ENCODE measurements around the gene MAP2K3.
A peak's percentile ranks its signal among the peaks of the same experiment; 100 is the strongest.

The MAP2K3 gene

GRCh38 chr17:21253646-21254441 is 30.7 kb upstream of the MAP2K3 start:
- DNase-seq = no peak

- no peak for DNase-seq
These were observed 25.9 kb upstream of the MAP2K3 start for GRCh38 chr17:21258593-21258992.

GRCh38 chr17:21262259-21262993 is 22.1 kb upstream of the MAP2K3 start:
- DNase-seq = no peak

DNA sequence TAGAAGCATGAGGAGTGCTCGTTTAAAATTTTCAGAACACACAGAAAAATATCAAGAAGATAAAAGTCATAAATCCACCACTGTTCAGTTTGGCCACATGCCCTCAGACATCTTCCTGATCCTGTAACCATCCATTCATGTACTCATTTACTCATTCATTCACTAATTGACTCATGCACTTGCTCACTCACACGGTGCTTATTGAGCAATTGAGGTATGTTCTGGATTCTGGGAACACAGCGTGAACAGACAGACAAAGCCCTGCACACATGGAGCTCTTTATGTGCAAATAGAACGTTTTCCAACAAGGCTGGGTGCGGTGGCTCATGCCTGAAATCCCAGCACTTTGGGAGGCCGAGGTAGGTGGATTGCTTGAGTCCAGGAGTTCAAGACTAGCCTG is 21.1 kb upstream of the MAP2K3 start:
- no peak for DNase-seq

DNA sequence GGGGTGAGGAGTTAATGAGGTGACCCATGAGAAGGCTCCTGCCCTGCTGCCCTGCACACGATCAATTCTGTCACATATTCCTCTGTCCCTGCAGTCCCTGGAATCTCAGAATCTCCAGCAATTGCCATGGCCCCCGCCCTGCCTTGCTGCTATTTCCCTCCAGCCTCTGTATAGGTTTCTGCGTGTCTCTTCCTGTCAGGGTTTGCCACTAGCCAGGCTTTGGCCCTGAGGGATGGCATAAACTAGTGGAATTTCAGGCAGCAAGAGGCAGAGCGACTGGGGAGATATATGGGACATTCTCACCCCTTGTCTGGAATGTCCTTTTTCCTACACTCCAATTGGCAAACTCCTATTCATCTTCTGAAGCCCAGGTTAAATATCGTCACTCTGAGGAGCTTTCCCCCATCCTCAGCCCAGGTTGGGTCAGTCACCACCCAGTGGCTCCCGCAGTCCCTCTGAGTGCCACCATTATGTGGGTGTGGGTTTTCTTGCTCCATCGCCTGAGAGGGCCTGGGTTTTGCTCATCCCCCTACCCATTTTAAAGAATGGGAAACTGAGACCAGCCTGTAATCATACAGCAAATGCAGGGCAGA is 15.8 kb upstream of the MAP2K3 start:
- DNase-seq = no peak

DNA sequence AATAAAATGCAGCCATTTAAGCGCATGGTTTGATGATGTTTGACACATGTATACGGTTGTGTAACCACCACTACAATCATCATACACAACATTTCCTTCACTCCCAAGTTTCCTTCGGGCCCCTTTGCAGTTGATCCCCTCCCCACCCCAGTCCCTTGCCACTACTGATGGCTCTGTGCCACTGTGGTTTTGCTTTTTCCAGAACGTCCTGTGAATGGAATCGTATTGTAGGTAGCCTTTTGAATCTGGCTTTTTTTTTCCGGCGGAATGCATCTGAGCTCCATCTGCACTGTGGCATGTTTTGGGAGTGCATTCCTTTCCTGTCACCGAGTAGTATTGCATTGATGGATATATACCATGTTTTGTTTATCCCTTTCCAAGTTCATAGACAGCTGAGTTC is 15.1 kb upstream of the MAP2K3 start:
- DNase-seq = no peak

DNA sequence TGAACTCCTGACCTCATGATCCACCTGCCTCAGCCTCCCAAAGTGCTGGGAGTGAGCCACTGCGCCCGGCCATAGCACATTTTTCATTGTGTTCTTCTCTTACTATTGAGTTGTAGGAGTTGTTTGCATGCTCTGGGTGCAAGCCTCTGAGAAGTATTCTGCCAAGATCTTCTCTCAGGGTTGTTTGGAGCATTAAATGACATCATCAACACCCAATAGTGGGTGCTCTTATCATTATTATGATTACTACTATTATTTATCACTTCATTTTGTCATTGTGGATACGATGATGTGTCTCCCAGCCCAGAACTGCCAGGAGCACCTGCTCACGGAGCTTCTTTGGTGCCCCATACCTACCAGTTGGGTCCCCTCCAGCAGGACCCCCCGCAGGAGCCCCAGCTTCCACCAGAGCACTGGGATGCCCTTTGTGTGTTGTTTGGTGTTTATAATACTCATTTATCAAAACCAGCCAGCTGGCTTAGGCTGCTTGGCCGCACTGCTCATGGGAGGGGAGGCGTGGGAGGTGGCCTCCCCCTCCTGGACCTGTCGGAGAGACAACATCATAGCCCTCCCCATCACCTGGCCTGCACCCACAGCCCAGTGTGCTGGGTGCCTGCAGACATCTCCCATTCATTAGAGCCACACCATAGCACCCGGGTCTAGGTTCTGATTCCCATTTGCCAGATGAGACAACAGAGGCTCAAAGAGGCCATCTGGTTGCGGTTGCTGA is 12.9 kb upstream of the MAP2K3 start:
- no peak for DNase-seq

GRCh38 chr17:21272250-21272649 is 12.3 kb upstream of the MAP2K3 start:
- no peak for DNase-seq

- DNase-seq = no peak
These were observed 11.4 kb upstream of the MAP2K3 start for GRCh38 chr17:21272881-21273792.

GRCh38 chr17:21275047-21275578 is 9.4 kb upstream of the MAP2K3 start:
- no peak for DNase-seq

DNA sequence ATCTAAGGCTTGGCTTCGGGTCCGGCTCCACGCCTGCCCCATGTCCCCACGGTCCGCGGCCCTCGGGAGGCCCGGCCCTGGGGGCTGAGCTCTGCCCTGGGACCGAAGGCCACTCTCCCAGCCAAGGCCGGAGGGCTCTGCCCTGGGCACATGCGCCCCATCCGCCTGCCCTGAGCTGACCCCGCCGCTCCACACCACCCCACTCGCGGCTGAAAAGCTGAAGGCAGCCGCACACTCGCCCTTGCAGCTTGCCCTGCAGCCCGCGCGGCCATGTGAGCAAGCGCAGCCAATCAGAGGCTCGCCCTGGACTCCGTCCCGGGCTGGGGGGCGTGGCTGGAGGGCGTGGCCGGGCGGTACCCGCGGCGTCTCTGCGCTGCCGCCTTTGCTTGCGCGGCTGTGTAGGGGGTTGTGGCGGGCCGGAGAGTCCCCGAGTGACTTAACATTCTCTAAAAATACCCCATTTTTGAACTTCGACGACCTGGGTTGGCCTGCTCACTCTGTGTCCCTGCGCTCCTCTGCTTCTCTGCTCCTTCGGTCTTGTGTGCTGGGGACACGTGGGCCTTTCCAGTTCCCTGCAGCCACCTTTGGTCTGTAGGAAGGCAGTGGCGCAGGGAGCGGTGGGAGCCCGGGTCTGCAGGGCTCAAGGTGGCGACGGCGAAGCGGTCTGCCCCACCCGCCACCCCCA is 8.8 kb upstream of the MAP2K3 start:
- peak; percentile 89 for DNase-seq

GRCh38 chr17:21276264-21276588 is 8.3 kb upstream of the MAP2K3 start:
- DNase-seq = no peak

DNA sequence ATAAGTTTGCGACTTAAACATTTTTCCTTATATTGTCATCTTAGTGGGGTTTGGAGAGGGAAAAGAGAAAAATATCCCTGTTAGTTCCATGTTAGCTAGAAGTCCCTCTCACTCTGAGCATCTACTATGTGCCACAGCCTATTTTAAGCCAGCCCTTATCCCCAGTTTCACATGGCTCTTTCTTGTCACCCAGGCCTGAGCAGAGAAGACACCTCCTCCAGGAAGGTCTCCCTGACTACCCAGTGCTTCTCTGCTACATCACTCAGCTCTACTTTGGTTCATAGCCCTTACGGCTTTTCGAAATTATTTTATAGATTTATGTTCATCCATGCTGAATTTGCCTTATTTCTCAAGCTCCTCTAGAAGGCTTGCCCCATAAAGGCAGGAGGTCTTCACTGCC is 7.2 kb upstream of the MAP2K3 start:
- no peak for DNase-seq

- no peak for DNase-seq
These were observed 5.9 kb upstream of the MAP2K3 start for GRCh38 chr17:21278450-21279197.

DNA sequence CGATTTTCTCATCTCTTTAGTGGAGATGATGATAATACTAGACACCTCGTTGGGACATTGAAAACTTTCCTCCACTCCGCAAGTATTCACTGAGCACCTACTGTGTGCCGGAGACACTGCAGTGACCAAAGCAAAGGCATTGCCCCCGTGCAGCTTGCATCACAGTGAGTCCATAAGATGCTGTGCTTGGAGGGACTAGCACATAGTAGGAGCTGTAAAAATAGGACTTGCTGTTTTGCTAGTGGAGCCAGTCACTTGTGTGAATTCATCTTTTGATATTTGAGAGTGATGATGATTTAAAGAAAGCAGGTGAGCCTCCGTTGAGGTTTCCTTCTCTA is 5.3 kb upstream of the MAP2K3 start:
- no peak for DNase-seq

DNA sequence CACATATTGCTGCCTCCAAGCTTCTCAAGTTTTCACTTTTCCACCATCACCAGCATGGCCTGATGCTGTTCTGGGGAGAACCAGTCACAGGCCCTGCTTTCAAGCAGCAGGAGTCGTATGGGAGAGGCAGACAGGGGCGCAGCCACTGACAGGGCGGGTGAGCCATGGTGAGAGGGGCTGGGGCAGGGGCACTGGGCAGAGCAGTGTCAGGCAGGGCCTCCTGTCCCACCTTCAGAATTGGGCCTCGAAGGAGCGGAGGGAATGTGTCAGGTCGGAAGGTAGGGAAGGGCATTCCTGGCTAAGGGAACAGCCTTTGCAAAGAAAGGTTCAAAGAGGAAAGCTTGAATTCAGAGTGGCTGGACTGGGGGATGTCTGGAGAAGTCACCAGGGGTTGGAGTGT is 4.9 kb upstream of the MAP2K3 start:
- no peak for DNase-seq

DNA sequence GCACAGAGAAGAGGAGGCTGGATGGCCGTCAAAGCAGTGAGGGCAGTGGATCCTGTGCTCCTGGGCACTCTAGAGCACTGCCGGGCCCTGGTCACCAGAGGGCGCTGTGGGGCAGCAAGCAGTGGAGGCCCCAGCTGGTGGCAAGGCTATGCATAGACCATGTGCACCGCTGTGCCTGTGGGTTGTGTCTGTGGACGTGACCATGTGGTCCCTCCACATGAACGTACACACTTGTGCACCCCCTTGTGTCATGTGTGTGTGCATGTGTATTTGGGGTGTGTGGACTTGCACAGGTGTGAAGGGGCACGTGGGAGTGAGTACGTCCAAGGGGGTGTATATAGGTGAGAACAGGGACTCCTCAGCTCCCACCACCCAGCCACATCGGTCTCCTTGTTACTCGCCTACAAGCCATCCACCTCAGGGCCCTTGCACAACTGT is 4.4 kb upstream of the MAP2K3 start:
- peak; percentile 85 for DNase-seq

- no peak for DNase-seq
These were observed 2.3 kb upstream of the MAP2K3 start for GRCh38 chr17:21282231-21282630.

- DNase-seq = no peak
These were observed 1.7 kb upstream of the MAP2K3 start for GRCh38 chr17:21282850-21283249.

DNA sequence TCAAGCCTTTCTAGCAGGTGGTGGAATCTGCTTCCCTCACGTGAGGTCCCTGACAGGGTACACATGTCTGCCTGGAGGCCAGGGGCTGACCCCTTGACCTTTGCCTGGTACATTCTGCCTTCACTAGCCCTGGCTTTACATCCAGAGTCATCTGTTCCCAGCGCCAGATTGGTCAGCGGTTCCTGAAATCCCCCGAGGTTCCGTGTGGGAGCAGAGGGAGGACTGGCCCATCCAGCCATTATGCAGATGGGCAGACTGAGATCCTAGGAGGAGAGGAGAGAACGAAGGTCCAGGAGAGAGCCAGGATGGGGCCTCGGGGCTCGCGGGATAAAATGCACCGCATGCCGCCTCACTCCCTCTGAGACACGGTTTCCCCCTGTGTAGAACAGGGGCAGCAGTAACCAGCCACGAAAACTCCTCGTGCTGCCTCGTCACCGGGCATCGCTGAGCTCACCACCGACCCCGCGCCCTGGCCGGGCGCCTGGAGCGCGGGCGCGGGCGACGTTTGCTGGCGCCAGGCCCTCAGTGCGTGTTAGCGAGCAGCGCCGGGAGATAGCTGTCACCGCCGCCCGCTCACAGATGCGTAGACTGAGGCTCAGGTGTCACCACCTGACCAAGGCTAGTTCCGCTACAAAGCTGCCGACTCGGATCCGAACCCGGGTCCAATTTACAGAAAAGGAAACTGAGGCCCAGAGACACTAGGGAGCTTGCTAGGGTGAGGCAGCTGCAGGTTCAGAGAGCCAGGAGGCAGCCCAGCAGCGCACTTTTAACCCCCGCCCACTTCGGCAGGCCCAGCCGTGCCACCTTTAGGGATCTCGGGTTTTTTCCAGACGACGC is 811 bp upstream of the MAP2K3 start:
- no peak for DNase-seq

Data from NCI-H1436 (cell line).